A549 (cell line): ENCODE data around the gene CCZ1.
"Not testable (repeated sequence)": the region's sequence is repeated elsewhere in the genome, so short reads cannot be mapped to it uniquely, and the experiment has no call there.

Source experiments
- CTCF ChIP-seq: fragments of >200 bp; sonication (Bioruptor Twin); formaldehyde crosslinking; IDR thresholded peaks from 3 replicates; pipeline ENCODE4 v1.5.1; 2016
- EP300 ChIP-seq, 2 experiments: fragments of >200 bp; sonication (Bioruptor Twin); formaldehyde crosslinking; IDR thresholded peaks; 2 replicates in 1 of 2; 3 replicates in 1 of 2; pipeline ENCODE4 v1.6.1; 2016 to 2017
- ESRRA ChIP-seq: fragments of 150-350 bp; IDR thresholded peaks from 2 replicates; pipeline ENCODE4 v1.6.1; 2014; ENCODE audit warnings: mild to moderate bottlenecking, low read length, borderline replicate concordance
- MAX ChIP-seq: IDR thresholded peaks from 2 replicates; pipeline ENCODE4 v1.6.1; 2012
- POLR2A ChIP-seq: IDR thresholded peaks from 2 replicates; pipeline ENCODE4 v1.6.1; 2012; ENCODE audit warnings: mild to moderate bottlenecking, low read length
- REST ChIP-seq: fragments of 200-600 bp; sonication (generic); IDR thresholded peaks from 2 replicates; pipeline ENCODE4 v1.6.1; 2016; ENCODE audit warnings: antibody characterized with exemption, mild to moderate bottlenecking, moderate library complexity
- SMC3 ChIP-seq: fragments of >200 bp; sonication (Bioruptor Twin); formaldehyde crosslinking; IDR thresholded peaks from 3 replicates; pipeline ENCODE4 v1.6.1; 2018; ENCODE audit warnings: inconsistent platforms
- SREBF2 ChIP-seq: fragments of 450-650 bp; IDR thresholded peaks from 2 replicates; pipeline ENCODE4 v1.6.1; 2014; ENCODE audit warnings: mild to moderate bottlenecking, moderate library complexity
- TP53 ChIP-seq: fragments of 250-450 bp; sonication (Bioruptor Pico); IDR thresholded peaks from 2 replicates; pipeline ENCODE4 v1.5.0; 2021; ENCODE audit warnings: mild to moderate bottlenecking, moderate library complexity

- not testable (repeated sequence) for TF ChIP-seq CTCF; SREBF2; REST; ESRRA; SMC3; MAX; POLR2A; TP53 (CRISPR knock-in tag); EP300 (IDR thresholded peaks at IDR 0.05)
Measured at GRCh38 chr7:5970347-5970911, 71.9 kb downstream of the CCZ1 start, which contains the start of gene RSPH10B.
